ENCODE data around the gene TTC1. TPM values are rescaled to one million over a fixed set of nuclear protein-coding genes. Genes with fewer than 3 reads are reported as not detected.
A peak's percentile ranks its signal among the peaks of the same experiment; 100 is the strongest.
"Not testable (repeated sequence)": the region's sequence is repeated elsewhere in the genome, so short reads cannot be mapped to it uniquely, and the experiment has no call there.

TTC1 gene
- total RNA-seq = 63.7 TPM
- polyA plus RNA-seq = 58.2 TPM
- long read RNA-seq, donor 1, partial matches to known transcripts = 0 of 4 reads
- long read RNA-seq, donor 1, other reads (novel, unspliced or antisense) = 0 of 4 reads
- long read RNA-seq, donor 2 = 0 reads
- long read RNA-seq, donor 3, transcript TTC1-201 (8 exons, 1,467 nt) = major isoform, 18 of 93 reads
- long read RNA-seq, donor 3, partial matches to known transcripts = 63 of 93 reads
- long read RNA-seq, donor 3, other reads (novel, unspliced or antisense) = 7 of 93 reads
- long read RNA-seq, donor 4, transcript TTC1-201 (8 exons, 1,467 nt) = major isoform, 5 of 31 reads
- long read RNA-seq, donor 4, partial matches to known transcripts = 24 of 31 reads
- long read RNA-seq, donor 4, other reads (novel, unspliced or antisense) = 0 of 31 reads
- long read RNA-seq, donor 5, transcript TTC1-201 (8 exons, 1,467 nt) = major isoform, 16 of 200 reads
- long read RNA-seq, donor 5, transcript TTC1-204 (5 exons, 1,119 nt) = minor isoform, 8 of 200 reads
- long read RNA-seq, donor 5, partial matches to known transcripts = 169 of 200 reads
- long read RNA-seq, donor 5, other reads (novel, unspliced or antisense) = 6 of 200 reads
- long read RNA-seq, donor 6, transcript TTC1-201 (8 exons, 1,467 nt) = major isoform, 13 of 14 reads
- long read RNA-seq, donor 6, partial matches to known transcripts = 0 of 14 reads
- long read RNA-seq, donor 6, other reads (novel, unspliced or antisense) = 0 of 14 reads
- long read RNA-seq, donor 7, transcript TTC1-201 (8 exons, 1,467 nt) = major isoform, 16 of 35 reads
- long read RNA-seq, donor 7, partial matches to known transcripts = 17 of 35 reads
- long read RNA-seq, donor 7, other reads (novel, unspliced or antisense) = 0 of 35 reads
- long read RNA-seq, donor 8, partial matches to known transcripts = 0 of 6 reads
- long read RNA-seq, donor 8, other reads (novel, unspliced or antisense) = 0 of 6 reads
- long read RNA-seq, donor 9, transcript TTC1-201 (8 exons, 1,467 nt) = major isoform, 6 of 16 reads
- long read RNA-seq, donor 9, partial matches to known transcripts = 10 of 16 reads
- long read RNA-seq, donor 9, other reads (novel, unspliced or antisense) = 0 of 16 reads
- long read RNA-seq, donor 10, transcript TTC1-201 (8 exons, 1,467 nt) = major isoform, 9 of 31 reads
- long read RNA-seq, donor 10, partial matches to known transcripts = 20 of 31 reads
- long read RNA-seq, donor 10, other reads (novel, unspliced or antisense) = 0 of 31 reads

GRCh38 chr5:160008877-160009590 is at the start of gene TTC1:
Gene TTC1 (plus strand): TSS chr5:160009139. CDS start chr5:160010529, 1,390 bp downstream.
- Histone ChIP-seq H3K36me3 (ENCODE audit: control insufficient read depth in 2 of 2, insufficient read depth in 2 of 2, low read length in 1 of 2) (peaks cover 3 to 4% of the 10 kb centered on the region in 2 donors), H3K27me3 (ENCODE audit: control insufficient read depth in 2 of 2, insufficient read depth in 1 of 2, low read length in 1 of 2) (no peaks in the 10 kb centered on the region), H3K4me1 (ENCODE audit: control insufficient read depth in 2 of 2, insufficient read depth in 2 of 2, low read length in 2 of 2) (peaks cover 13 to 14% of the 10 kb centered on the region in 2 donors), H3K9me3 (ENCODE audit: control insufficient read depth in 2 of 2, insufficient read depth in 1 of 2, low read length in 1 of 2) (no peaks in the 10 kb centered on the region), H3K4me3 (ENCODE audit: low read length in 2 of 2) (peak within 1 kb of the TSS; percentile 56 to 85), H3K27ac (ENCODE audit: low read depth in 1 of 2, low read length in 1 of 2) (peak within 1 kb of the TSS; percentile 11 to 86)
- WGBS = under 1% methylated on average over 31 of the region's 31 CpGs
- DNase-seq (ENCODE audit: low read depth in 6 of 9, low spot score in 9 of 9) = peak; percentile 93 to 100 (median 98)

- H3K27me3 ChIP-seq (ENCODE audit: control insufficient read depth in 2 of 2, insufficient read depth in 1 of 2, low read length in 1 of 2) = peaks cover 0 to 11% of the 10 kb centered on the region in 2 donors
- H3K4me3 ChIP-seq (ENCODE audit: low read length in 2 of 2) = no peak overlapping the region
- no peaks in the 10 kb centered on the region for H3K9me3 ChIP-seq (ENCODE audit: control insufficient read depth in 2 of 2, insufficient read depth in 1 of 2, low read length in 1 of 2)
- DNase-seq (ENCODE audit: low read depth in 6 of 9, low spot score in 9 of 9) = no peak
- H3K36me3 ChIP-seq (ENCODE audit: control insufficient read depth in 2 of 2, insufficient read depth in 2 of 2, low read length in 1 of 2) = no peaks in the 10 kb centered on the region
- H3K4me1 ChIP-seq (ENCODE audit: control insufficient read depth in 2 of 2, insufficient read depth in 2 of 2, low read length in 2 of 2) = no peaks in the 10 kb centered on the region
- no peak overlapping the region for H3K27ac ChIP-seq (ENCODE audit: low read depth in 1 of 2, low read length in 1 of 2)
- WGBS = 95% methylated on average over 8 of the region's 8 CpGs
These were observed 47.5 kb upstream of the TTC1 start for GRCh38 chr5:159961176-159962160.

GRCh38 chr5:159962214-159962613 is 46.7 kb upstream of the TTC1 start:
- 78% methylated on average over 4 of the region's 4 CpGs for WGBS
- Histone ChIP-seq H3K27me3 (ENCODE audit: control insufficient read depth in 2 of 2, insufficient read depth in 1 of 2, low read length in 1 of 2) (peaks cover 0 to 12% of the 10 kb centered on the region in 2 donors), H3K9me3 (ENCODE audit: control insufficient read depth in 2 of 2, insufficient read depth in 1 of 2, low read length in 1 of 2) (no peaks in the 10 kb centered on the region), H3K36me3 (ENCODE audit: control insufficient read depth in 2 of 2, insufficient read depth in 2 of 2, low read length in 1 of 2) (no peaks in the 10 kb centered on the region), H3K4me3 (ENCODE audit: low read length in 2 of 2) (no peak overlapping the region), H3K27ac (ENCODE audit: low read depth in 1 of 2, low read length in 1 of 2) (no peak overlapping the region), H3K4me1 (ENCODE audit: control insufficient read depth in 2 of 2, insufficient read depth in 2 of 2, low read length in 2 of 2) (no peaks in the 10 kb centered on the region)
- DNase-seq (ENCODE audit: low read depth in 6 of 9, low spot score in 9 of 9) = no peak

- H3K9me3 ChIP-seq (ENCODE audit: control insufficient read depth in 2 of 2, insufficient read depth in 1 of 2, low read length in 1 of 2) = no peaks in the 10 kb centered on the region
- no peak overlapping the region for H3K4me3 ChIP-seq (ENCODE audit: low read length in 2 of 2)
- no peak overlapping the region for H3K27ac ChIP-seq (ENCODE audit: low read depth in 1 of 2, low read length in 1 of 2)
- 94% methylated on average over 6 of the region's 6 CpGs for WGBS
- H3K4me1 ChIP-seq (ENCODE audit: control insufficient read depth in 2 of 2, insufficient read depth in 2 of 2, low read length in 2 of 2) = no peaks in the 10 kb centered on the region
- no peak for DNase-seq (ENCODE audit: low read depth in 6 of 9, low spot score in 9 of 9)
- no peaks in the 10 kb centered on the region for H3K36me3 ChIP-seq (ENCODE audit: control insufficient read depth in 2 of 2, insufficient read depth in 2 of 2, low read length in 1 of 2)
- H3K27me3 ChIP-seq (ENCODE audit: control insufficient read depth in 2 of 2, insufficient read depth in 1 of 2, low read length in 1 of 2) = peaks cover under 1 to 26% of the 10 kb centered on the region in 2 donors
These were observed 45.0 kb upstream of the TTC1 start for GRCh38 chr5:159963935-159964334.

GRCh38 chr5:159965031-159965837 is 43.7 kb upstream of the TTC1 start:
- H3K27ac ChIP-seq (ENCODE audit: low read depth in 1 of 2, low read length in 1 of 2) = no peak overlapping the region
- peak in 1 of 9 donors; percentile 7 for DNase-seq (ENCODE audit: low read depth in 6 of 9, low spot score in 9 of 9)

GRCh38 chr5:159965838-159966128 is 43.2 kb upstream of the TTC1 start:
- peaks cover 10 to 41% of the 10 kb centered on the region in 2 donors for H3K27me3 ChIP-seq (ENCODE audit: control insufficient read depth in 2 of 2, insufficient read depth in 1 of 2, low read length in 1 of 2)
- not testable (repeated sequence) for H3K27ac ChIP-seq (ENCODE audit: low read depth in 1 of 2, low read length in 1 of 2); H3K9me3 ChIP-seq (ENCODE audit: control insufficient read depth in 2 of 2, insufficient read depth in 1 of 2, low read length in 1 of 2); H3K36me3 ChIP-seq (ENCODE audit: control insufficient read depth in 2 of 2, insufficient read depth in 2 of 2, low read length in 1 of 2); H3K4me1 ChIP-seq (ENCODE audit: control insufficient read depth in 2 of 2, insufficient read depth in 2 of 2, low read length in 2 of 2); DNase-seq (ENCODE audit: low read depth in 6 of 9, low spot score in 9 of 9); H3K4me3 ChIP-seq (ENCODE audit: low read length in 2 of 2)
- WGBS = 69% methylated on average over 4 of the region's 4 CpGs

More at GRCh38 chr5:159965031-159965837, 43.7 kb upstream of the TTC1 start:
- H3K4me3 ChIP-seq (ENCODE audit: low read length in 2 of 2) = no peak overlapping the region
- WGBS = 41% methylated on average over 12 of the region's 12 CpGs
- H3K4me1 ChIP-seq (ENCODE audit: control insufficient read depth in 2 of 2, insufficient read depth in 2 of 2, low read length in 2 of 2) = no peaks in the 10 kb centered on the region
- H3K36me3 ChIP-seq (ENCODE audit: control insufficient read depth in 2 of 2, insufficient read depth in 2 of 2, low read length in 1 of 2) = no peaks in the 10 kb centered on the region
- peaks cover 9 to 35% of the 10 kb centered on the region in 2 donors for H3K27me3 ChIP-seq (ENCODE audit: control insufficient read depth in 2 of 2, insufficient read depth in 1 of 2, low read length in 1 of 2)
- H3K9me3 ChIP-seq (ENCODE audit: control insufficient read depth in 2 of 2, insufficient read depth in 1 of 2, low read length in 1 of 2) = no peaks in the 10 kb centered on the region

- DNase-seq (ENCODE audit: low read depth in 6 of 9, low spot score in 9 of 9) = no peak
- peaks cover 41 to 78% of the 10 kb centered on the region in 2 donors for H3K27me3 ChIP-seq (ENCODE audit: control insufficient read depth in 2 of 2, insufficient read depth in 1 of 2, low read length in 1 of 2)
- H3K4me3 ChIP-seq (ENCODE audit: low read length in 2 of 2) = no peak overlapping the region
- H3K9me3 ChIP-seq (ENCODE audit: control insufficient read depth in 2 of 2, insufficient read depth in 1 of 2, low read length in 1 of 2) = no peaks in the 10 kb centered on the region
- peaks cover 2 to 5% of the 10 kb centered on the region in 2 donors for H3K4me1 ChIP-seq (ENCODE audit: control insufficient read depth in 2 of 2, insufficient read depth in 2 of 2, low read length in 2 of 2)
- no peaks in the 10 kb centered on the region for H3K36me3 ChIP-seq (ENCODE audit: control insufficient read depth in 2 of 2, insufficient read depth in 2 of 2, low read length in 1 of 2)
- no peak overlapping the region for H3K27ac ChIP-seq (ENCODE audit: low read depth in 1 of 2, low read length in 1 of 2)
These were observed 39.0 kb upstream of the TTC1 start for GRCh38 chr5:159969966-159970365.
